Amygdala (tissue), 56 donors: Measurements from ENCODE around the gene IRF2BP2.
"Not testable (repeated sequence)": the region's sequence is repeated elsewhere in the genome, so short reads cannot be mapped to it uniquely, and the experiment has no call there.

Experiments used
- DNase-seq, 56 donors: peaks; one replicate each; lab custom pipeline; 2025; lab: John Stamatoyannopoulos, UW

Gene IRF2BP2

DNA sequence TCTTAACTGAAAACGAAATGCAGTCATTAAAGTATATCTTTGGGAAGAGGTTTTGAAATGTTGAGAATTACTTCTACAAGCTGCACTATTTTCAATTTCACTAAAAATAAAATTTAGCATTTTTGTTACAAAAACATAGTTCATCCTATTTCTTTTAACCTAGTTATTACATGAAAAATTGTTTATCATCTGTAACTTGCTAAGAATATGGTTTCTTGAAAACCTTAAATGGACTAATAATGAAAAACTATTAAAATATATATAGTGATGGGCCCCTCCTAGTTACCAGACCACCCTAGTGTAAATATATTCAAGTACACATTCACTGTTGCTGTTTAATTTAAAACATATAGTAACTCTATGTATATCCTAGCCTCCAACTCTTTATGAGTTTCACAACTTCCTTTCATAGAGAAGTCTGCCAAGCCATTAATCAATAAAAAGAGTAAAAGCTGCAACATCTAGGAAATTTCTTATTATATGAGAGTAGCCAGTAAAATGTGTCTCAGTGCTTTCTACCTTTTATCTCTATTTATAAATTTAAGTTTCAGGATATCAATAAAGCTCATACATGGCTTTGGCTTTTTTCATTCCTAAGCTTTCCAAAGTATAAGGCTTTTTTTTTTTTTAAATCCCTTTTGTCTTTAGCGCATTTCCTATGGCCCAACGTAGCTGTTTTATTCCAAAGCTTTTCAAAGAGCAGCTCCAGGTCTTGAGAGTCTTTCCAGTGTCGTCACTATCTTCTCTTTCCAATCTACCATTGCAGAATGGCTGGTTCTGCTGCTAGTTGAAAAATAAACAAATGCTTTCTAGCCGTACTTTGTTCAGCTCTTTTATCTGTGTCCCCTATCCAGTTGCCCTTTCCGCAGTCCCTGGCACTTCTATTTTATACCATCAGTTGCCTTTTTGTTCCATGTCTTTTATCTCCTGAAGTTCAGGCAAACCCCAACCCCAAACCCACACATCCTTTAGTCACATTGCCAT is 6.5 kb downstream of the IRF2BP2 start:
- peak in 1 of 56 donors; percentile 32 for DNase-seq

DNA sequence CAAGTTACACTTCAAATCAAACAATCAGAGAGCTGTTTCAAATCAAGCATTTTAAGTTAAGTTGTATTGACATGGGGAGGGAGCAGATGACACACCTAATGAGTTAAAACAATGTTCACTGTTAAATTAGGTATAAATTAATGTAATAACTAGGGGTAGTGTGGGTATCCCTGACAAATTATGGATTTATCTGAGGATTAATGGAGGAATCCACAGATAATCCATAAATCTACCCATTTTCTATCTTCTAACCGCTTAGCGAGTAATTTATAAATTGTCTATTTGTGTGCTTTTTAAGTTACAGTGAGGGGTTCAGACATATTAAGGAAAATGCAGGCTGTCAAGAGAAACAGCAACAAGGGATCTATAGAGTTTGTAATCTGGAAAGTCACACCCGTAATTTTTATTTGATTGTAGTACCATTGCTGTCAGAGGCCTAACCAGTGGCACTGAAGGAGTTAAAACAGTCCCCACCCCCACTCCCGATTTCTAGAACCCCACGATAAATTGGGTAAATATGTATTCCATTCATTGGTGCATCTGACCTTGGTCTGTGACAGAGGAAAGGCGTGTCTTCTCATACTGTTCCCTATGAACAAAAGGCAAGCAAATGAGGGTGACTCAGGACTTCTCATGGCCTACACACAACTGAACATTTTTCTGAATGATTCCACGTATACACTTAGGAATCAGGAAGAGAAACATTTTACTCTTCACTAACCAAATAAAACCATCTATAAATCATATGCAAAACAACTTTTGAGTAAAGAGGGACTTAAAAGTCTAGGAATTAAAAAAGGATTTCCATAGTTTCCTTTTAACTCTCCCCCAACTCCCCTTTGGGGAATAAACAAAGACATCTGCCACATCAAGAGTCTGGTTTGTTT is 7.4 kb downstream of the IRF2BP2 start:
- peak in 6 of 56 donors; percentile 17 to 65 (median 26) for DNase-seq

DNA sequence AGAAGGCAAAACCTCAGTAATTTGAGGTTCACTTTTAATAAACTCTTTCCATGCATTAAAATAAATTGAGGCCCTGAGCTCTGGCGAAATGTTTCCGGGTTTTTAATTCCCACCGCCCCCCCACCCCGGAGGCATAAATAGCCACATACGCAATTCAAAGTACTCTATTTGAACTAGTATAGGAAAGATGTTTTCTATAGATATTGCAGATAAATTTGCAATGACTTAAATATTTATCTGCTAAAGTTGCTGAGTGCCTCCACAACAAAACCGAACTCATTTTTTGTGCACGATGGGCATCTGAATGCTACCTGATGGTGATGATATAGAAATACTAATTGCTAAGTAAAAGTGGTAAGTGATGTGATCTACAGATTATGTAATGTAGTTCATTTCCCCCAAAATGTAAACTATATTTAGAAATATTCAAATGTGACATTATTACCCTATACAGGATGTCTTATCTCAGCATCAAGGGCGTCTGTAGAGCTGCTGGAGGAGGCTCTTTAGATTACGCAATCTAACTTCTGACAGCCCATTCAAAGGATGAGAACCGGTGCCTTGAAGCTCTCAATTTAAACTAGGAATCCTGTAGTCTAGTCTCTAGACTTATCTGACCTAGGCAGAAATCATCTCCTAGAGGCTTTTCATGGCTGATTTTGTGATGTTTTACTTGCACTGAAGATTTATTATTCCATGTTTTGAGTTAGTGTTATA is 8.5 kb downstream of the IRF2BP2 start:
- no peak for DNase-seq

DNA sequence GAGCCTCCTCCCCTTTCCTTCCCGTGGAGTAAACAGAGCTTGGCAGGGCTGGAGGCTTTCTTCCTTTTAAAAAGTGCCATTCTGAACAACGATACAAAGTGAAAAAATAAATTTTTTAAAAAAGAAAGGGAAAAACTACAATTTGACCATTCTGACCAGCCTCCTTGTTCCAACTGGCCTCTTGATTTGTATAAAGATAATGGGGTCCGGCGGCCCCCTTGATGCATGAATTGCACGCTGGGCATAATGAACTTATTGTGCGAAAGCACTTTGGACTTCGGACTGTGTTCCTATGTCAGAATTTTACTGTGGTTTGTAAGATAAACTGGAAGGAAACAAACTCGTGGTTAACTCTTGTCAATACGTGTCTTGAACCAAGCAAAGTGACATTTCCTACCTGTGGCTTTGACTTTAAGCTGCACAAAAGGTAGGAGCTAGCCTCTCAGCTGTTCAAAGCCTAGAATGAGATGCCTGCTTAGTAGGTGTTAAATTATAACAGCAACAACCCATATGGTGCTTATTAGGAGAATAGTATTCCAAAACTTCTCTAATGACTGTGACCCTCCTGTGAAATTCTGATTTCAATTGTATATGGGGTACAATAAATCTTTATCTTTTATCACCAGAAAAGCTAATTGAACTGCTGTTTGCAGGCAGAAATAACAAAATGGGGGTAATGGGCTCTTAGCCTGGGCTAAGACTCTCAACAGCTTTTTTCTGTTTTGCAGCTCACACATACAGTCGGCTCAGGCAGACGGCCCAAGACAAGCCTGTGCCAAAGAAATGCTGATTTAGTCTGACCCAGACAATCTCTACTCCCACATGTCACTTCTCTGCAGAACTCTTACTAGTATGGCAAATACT is 9.3 kb downstream of the IRF2BP2 start:
- DNase-seq: peak in 7 of 56 donors; percentile 9 to 69 (median 36)

DNA sequence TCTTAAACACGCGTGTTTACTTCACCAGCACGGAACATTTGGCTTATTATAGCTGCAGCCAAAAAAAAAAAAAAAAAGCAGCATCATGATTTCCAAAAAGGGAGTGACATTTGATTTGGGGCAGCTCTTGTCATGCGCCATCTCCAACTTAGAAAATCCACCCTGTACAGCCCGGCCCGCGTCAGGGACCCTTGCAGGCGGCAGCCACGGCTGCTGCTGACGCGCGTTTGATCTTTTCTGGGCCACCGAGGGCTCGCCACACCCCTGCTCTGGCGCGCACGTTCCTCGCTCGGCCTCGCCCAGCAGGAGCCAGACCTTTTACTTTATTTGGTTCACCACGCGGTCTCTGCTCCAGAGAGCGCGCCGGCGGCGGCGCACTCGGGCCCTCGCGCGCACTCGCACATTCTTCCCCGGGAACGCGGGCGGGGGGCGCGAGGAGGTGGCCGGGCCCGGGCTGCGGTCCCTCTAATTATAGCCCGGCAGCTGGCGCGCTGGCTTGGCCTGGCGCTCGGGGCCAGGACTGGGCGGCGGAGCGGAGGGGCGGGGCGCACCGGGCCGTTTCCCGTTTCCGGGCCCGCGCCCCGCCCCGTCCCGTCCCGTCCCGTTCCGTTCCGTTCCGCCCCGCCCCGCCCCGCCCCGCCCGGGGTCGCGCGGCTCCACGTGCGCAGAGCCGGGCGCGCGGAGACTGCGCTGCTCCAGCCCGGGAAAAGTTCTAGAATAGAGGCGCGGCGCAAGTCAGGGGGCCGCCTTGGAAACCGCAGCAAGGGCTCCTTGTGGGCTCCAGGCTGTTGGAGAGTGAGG is 10.2 kb downstream of the IRF2BP2 start:
- DNase-seq: peak in 54 of 56 donors; percentile 45 to 94 (median 80)

DNA sequence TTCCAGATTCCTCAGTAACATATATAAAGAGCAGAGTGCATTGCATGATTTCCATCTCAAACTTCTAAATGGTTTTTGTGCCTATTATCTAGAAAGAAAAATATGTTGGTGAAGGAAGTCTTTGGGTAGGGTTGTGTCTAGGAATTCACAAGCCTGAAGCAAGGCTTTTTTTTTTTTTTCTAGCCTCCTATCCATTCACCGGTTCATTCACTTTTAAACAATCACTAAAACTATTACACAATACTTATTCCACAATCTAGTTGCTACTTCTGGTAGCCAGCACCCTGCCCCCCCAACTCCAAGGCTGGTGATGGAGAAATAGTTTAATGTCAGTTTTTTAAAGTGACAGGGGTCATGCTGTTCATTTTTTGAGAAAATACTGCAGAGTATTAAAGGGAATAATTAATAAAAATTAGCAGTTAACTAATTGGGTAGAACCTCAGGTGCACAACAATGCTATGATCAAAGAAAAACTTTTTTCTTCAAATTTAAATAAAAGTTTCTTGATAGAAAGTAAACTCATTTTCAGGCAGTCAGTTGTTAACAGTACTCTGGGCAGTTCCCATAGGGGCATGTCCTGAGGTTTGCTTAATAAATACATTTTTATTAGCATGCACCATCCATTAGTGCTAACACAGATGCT is 10.9 kb downstream of the IRF2BP2 start:
- no peak for DNase-seq

DNA sequence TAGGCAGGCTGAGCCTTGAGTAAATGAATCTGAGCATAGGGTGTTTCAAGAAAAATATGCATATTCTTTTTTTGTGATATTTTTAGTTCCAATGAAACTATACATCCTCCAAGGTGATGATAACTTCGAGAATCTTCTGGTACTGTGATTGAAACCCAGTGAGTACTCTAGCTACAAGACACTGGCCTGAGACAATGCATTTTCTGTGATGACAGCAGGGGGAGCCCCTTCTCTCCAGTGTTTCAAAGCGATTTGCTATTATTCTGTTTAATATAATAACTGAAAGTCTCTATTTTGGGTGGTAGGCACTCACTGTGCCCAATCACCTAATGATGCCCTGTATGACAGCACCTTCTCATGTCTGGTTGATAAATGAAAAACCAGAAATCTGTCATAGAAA is 12.1 kb downstream of the IRF2BP2 start:
- DNase-seq: peak in 5 of 56 donors; percentile 10 to 51 (median 13)

DNA sequence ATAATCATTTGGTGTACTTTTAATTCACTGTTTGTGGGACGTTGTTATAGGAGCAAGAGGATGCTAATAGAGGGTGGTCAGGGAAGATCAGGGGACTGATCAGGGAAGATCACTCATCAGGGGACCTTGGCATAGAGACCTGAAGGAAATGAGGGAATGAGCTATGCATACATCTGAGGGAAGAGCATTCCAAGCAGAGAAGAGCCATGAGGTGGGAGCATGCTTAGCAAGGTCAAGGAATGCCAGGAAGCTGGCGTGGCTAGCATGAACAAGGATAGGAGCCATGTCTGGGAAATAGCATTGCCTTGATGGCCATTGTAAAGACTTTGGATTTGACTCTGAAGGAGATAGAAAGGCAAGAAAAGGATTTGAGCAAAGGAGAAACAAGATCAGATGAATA is 14.1 kb downstream of the IRF2BP2 start:
- no peak for DNase-seq

DNA sequence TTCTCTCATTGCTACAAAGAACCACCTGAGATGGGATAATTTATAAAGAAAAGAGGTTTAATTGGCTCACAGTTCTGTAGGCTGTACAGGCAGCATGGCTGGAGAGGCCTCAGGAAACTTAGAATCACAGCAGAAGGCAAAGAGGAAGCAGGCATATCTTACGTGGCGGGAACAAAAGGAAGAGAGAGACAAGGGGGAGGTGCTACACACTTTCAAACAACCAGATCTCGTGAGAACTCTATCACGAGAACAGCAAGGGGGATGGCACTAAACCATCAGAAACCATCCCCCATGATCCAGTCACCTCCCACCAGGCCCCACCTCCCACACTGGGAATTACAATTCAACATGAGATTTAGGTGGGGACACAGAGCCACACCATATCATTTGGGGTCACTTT is 15.4 kb downstream of the IRF2BP2 start:
- not testable (repeated sequence) for DNase-seq

DNA sequence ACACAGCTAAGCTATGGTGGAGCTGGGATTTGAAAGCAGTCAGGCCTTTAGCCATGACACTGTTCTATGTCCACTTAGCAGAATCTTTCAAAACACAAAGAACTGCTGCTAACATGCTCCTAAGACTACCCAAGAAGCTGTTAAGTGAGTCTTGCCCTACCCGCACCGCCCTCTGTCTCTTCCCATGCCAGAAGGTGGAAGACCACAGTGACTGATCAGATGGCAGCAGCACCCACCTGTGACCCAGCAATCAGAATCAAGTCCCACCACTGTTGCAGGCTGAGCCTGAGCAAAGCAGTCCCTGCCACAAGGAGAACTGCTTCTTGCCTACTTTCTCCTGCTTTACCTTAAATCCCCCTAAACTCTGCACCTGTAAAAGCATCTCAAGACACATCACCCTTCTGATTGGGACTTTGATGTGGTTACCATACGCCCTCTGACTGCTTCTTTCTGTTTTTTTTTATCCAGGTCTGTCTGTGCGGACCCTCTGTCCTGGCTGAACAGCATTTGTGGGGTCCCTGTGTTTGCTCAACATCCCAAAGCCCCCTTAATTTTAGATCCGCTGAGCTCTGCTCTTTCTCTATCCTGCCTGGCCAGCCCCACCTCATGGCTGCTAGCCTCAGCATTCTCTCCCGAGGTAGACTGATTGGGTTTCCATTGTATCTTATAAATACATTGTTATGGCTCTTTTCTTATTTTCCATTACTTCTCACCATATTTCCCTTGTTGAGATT is 16.0 kb downstream of the IRF2BP2 start:
- no peak for DNase-seq

DNA sequence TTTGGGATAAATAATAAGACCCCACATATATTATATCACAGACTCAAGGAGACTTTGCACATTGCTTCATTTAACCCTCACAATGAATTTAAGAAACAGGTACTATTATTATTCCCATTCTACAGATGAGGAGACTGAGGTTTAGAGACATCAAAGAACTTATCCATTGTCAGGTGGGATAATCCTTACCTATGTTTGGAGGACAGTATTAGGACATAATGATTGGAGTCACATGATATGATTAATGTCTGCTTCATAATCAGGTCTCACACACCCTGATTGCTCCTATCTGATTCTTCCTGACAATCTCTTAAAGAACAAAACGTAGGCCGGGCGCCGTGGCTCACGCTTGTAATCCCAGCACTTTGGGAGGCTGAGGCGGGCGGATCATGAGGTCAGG is 16.9 kb downstream of the IRF2BP2 start:
- no peak for DNase-seq

DNA sequence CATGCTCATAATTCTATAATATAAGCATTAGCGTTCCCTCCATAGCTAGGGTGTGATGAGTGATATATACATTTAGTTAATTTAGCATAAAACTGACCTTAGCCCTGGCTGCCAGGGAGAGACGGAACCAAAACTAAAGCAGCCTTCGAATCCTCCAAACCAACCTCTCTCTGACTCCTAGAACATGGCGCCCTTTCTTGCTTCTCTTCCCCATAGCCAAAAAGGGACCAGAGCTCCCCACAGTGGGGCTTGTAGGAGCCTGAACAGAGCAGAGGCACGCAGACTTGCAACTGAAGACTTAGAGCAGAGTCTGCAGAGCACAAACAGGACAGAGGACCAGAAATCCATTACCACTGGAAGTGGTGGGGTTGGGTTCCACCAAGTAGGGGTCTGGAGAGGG is 17.7 kb downstream of the IRF2BP2 start:
- no peak for DNase-seq

DNA sequence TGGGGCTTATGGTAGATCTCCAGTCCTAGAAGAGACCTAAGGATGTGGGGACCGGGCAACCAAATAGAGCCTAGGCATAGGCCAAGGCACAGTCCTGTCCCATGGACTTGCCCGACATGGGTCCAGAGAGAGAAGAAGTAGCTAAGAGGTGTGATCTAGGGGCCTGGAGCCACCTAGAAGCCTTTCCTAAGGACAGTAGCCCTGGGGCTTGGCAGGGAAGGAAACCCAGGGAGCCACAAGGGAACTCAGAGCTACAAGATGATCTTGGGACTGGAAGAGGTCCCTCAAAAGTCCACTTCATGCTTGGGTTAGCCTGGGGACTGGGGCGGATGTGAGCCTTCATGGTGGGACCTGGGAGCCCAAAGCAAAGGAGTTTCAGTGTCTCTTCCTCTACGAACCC is 18.8 kb downstream of the IRF2BP2 start:
- DNase-seq: no peak

DNA sequence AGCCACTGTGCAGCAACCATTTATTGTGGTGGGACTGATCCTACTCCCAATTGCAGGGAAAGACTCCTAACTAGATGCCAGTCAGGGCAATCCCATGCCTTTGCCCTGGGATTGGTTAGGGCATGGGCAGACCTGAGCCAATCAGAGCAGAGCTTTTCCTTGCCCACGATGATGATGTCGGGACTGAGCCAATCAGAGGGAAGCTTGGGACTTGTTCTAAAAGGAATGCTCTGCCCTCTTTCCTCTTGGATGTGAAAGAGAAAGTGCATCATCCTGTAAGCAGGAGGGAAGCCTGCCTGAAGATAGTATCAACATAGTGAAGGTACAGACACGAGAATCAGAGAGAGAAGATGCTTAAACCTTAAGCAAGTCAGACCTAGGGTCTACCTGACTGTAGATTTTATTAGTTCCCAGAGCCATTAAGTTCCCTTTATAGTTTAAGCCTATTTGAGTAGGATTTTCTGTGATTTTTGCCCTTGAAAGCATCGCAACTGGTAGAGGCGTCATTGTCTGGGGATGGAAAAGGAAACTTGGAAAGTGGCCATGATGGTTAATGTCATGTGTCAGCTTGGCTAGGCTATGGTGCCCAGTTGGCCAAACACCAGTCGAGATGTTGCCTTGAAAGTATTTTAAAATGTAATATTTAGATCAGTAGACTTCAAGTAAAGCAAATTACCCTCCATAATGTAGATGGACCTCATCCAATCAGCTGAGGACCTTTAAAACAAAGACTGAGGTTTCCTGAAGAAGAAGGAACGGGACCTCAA is 19.9 kb downstream of the IRF2BP2 start:
- peak in 2 of 56 donors; percentile 11 to 26 for DNase-seq

DNA sequence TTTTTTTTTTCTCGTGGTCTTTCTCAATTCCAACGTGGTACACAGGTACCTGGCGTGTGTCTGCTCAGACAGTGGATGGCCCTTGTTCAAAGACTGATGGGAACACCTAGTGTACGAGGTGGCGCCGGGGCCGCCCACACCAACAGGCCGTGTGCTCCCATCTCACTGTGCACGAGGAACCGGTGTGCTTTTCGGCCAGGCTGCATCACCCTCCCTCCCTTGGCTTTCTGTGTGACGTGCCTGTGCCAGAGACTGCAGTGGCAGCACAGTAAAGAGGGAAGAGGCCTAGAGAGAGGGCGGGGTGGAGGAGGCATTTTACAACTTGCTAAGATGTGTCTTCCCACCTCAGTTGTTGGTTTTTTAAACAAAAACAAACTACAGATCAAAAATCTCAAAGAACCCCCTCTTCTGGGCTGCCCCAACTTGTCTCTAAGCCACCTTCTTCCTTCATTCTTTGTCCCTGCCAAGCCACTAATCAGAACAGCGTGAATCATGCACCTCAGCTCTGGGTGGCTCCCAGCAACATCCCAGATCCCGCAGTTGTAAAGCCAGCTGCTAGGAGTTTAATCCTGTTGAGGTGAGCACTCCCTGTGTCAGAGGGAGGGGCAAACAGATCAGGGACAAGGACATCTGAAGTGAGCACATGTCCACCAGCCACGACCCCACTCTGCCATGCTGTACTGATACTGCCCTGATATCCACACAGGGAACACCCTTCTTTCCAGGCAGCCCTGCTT is 20.7 kb downstream of the IRF2BP2 start:
- no peak for DNase-seq

DNA sequence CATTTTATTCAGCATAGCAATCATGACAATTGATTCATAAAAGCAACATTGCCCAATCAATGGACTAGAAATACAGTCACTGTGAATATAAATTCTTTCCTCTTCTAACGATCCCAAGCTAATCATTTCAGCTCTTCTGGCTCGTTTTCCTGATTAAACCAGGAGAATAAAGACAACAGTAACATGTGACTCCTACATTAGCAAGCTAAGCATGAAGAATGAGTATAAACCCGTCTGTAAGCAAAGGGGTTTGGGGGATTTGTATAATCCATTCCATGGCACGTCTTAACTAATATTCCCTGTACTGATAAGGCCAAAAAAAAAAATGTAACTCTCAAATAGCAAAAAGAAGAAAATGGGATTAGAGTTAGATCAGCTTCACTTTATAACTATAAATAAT is 21.6 kb downstream of the IRF2BP2 start:
- DNase-seq: no peak
